Panc1 (cell line): ENCODE results near the gene CIITA.

Source experiments
- CTCF ChIP-seq: fragments of 450-650 bp; IDR thresholded peaks from 2 replicates; pipeline ENCODE4 v1.5.1; 2017; ENCODE audit warnings: mild to moderate bottlenecking
- POLR2AphosphoS5 ChIP-seq: IDR thresholded peaks from 2 replicates; pipeline ENCODE4 v1.6.1; 2012; ENCODE audit warnings: mild to moderate bottlenecking, low read depth, low read length, moderate library complexity

GRCh38 chr16:10979717-10980601, 103.0 kb downstream of the CIITA start:
- TF ChIP-seq CTCF (no peak), POLR2AphosphoS5 (no peak)
